IMR-90 (cell line): Measurements from ENCODE around the gene AFDN.

ENCODE experiments used
- CTCF ChIP-seq: conservative IDR thresholded peaks from 2 replicates; pipeline ENCODE4 v1.5.1; 2012; ENCODE audit warnings: mild to moderate bottlenecking, low read depth, low read length, improper control_type of control experiment
- ELK1 ChIP-seq: fragments of 150-350 bp; IDR thresholded peaks from 2 replicates; pipeline ENCODE4 v1.6.1; 2016; ENCODE audit warnings: low read depth, mild to moderate bottlenecking, low read length, moderate library complexity, borderline replicate concordance
- MAFK ChIP-seq: IDR thresholded peaks from 2 replicates; pipeline ENCODE4 v1.6.1; 2012; ENCODE audit warnings: low read depth, low read length, improper control_type of control experiment

GRCh38 chr6:167866642-167867041 lies 39.9 kb downstream of the AFDN start:
- TF ChIP-seq ELK1 = no peak
- no peak for TF ChIP-seq MAFK
- TF ChIP-seq CTCF = no peak
